Kidney epithelial cell (primary cell): Measurements from ENCODE around the gene IGSF11. TPM values are rescaled to one million over a fixed set of nuclear protein-coding genes. Genes with fewer than 3 reads are reported as not detected.

ENCODE experiments used
- DNase-seq: peaks from one replicate; pipeline ENCODE4 v3.0.0-alpha.2; 2010; ENCODE audit warnings: low read depth
- H3K27me3 ChIP-seq: 2 replicates; pipeline ENCODE4 v1.6.0; 2011; ENCODE audit warnings: low read length; ENCODE audit not compliant: control insufficient read depth, insufficient read depth
- H3K36me3 ChIP-seq: 2 replicates; pipeline ENCODE4 v1.5.1; 2011; ENCODE audit warnings: low read length; ENCODE audit not compliant: control insufficient read depth, insufficient read depth
- H3K4me3 ChIP-seq: 2 replicates; pipeline ENCODE4 v1.5.1; 2011; ENCODE audit warnings: low read depth, mild to moderate bottlenecking, control low read depth, low read length
- CTCF ChIP-seq: IDR thresholded peaks from 2 replicates; pipeline ENCODE4 v1.5.1; 2011; ENCODE audit warnings: mild to moderate bottlenecking, moderate library complexity, low read length, control low read depth, inconsistent platforms; ENCODE audit not compliant: insufficient read depth, poor library complexity, severe bottlenecking
- total RNA-seq: library from RNA; depleted of rRNA; stranded (reverse); fragments of >200 nt; gene quantifications from 2 replicates; pipeline ENCODE4 v1.2.3, GENCODE V29; 2015

The IGSF11 gene
- total RNA-seq, 1 donor from 2014 or later = not detected

DNA sequence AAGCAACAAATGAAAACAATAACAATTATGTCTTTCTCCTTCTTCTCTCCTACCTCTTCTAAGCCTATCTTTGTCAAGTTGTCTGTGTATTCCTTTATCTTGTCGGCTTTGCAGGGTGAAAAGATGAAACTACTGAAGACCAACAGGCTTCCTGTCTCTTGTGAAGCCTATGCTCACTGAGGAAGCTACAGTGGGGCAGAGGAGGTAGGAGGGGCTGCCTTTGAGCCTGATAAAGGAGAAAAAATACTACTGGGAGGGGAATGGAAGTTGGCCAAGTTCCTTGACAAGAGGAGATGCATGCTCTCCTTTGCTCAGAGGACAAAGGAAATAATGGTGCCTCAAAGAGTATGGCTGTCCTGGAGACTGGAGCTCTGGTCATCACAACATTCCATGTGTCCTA, 92.0 kb downstream of the IGSF11 start:
- DNase-seq = no peak
- Histone ChIP-seq H3K36me3 (no peaks in the 10 kb centered on the region), H3K4me3 (no peak overlapping the region), H3K27me3 (no peaks in the 10 kb centered on the region)
- no peak for TF ChIP-seq CTCF

DNA sequence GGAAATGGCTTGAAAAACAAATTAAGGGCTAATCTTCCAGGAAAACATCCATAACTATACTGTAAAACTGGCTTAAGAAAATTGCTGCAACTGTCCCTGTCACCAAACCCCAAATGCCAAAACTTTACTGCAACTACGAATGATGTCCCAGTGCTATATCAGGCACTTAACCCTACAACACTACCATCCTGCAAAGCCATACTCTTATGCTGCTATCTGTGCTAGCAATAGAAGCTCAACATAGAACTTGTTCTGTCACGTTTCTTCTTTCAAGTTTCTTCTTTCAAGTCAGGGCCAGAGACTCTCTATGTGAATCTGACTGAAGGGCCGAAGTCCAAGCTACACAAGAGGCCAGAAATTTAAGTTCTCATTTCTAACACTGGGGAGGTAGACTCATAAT, 92.5 kb downstream of the IGSF11 start:
- no peak for TF ChIP-seq CTCF
- H3K36me3 ChIP-seq = no peaks in the 10 kb centered on the region
- H3K4me3 ChIP-seq = no peak overlapping the region
- DNase-seq = no peak
- no peaks in the 10 kb centered on the region for H3K27me3 ChIP-seq

GRCh38 chr3:118941236-118941635, 93.4 kb downstream of the IGSF11 start:
- H3K36me3 ChIP-seq = no peaks in the 10 kb centered on the region
- H3K4me3 ChIP-seq = no peak overlapping the region
- DNase-seq = no peak
- TF ChIP-seq CTCF = no peak
- H3K27me3 ChIP-seq = no peaks in the 10 kb centered on the region

GRCh38 chr3:118938183-118938961, 96.3 kb downstream of the IGSF11 start:
- no peak for TF ChIP-seq CTCF
- no peaks in the 10 kb centered on the region for H3K27me3 ChIP-seq
- no peaks in the 10 kb centered on the region for H3K36me3 ChIP-seq
- no peak overlapping the region for H3K4me3 ChIP-seq
- peak; percentile 16 for DNase-seq

DNA sequence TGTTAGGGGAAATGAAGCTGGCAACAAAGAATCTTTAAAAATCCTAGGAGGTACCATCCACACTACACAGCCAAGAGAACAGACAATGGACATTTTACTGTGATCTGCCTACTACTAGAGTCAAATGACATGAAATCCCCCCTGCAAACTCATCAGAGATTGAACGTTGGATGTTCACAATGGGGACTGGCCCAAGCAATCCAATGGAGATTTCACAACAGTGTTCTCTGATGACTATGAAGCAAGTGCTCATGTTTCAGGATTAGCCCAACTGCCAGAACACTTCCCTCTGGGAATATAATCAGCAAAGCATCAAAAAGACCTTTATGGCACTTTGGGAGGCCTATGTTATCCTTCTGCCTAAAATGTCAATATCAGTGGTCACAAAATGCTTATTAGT, 97.8 kb downstream of the IGSF11 start:
- no peak for TF ChIP-seq CTCF
- H3K27me3 ChIP-seq = no peaks in the 10 kb centered on the region
- no peaks in the 10 kb centered on the region for H3K36me3 ChIP-seq
- H3K4me3 ChIP-seq = no peak overlapping the region
- DNase-seq = no peak
